GM12892 (cell line): ENCODE data around the gene RAB29.

ENCODE experiments used
- DNase-seq: peaks from one replicate; pipeline ENCODE4 v3.0.0; 2011; ENCODE audit not compliant: insufficient read length
- FAIRE-seq: peaks from 2 replicates; lab custom pipeline; 2011; peaks lifted over from hg19 to GRCh38; lab: Jason Lieb, UNC
- POLR2A ChIP-seq: IDR thresholded peaks from 2 replicates; pipeline ENCODE4 v1.6.1; 2011; ENCODE audit warnings: low read depth, low read length, control low read depth
- POLR2AphosphoS5 ChIP-seq: IDR thresholded peaks from 2 replicates; pipeline ENCODE4 v1.6.1; 2011; ENCODE audit warnings: low read depth, low read length, control low read depth
- TAF1 ChIP-seq: IDR thresholded peaks from 2 replicates; pipeline ENCODE4 v1.6.1; 2011; ENCODE audit warnings: low read depth, mild to moderate bottlenecking, control low read depth, low read length, borderline replicate concordance

RAB29 gene

GRCh38 chr1:205751036-205751651 is 24.1 kb downstream of the RAB29 start:
- FAIRE-seq (peak; percentile 85), DNase-seq (no peak)
- TF ChIP-seq POLR2AphosphoS5 (no peak), TAF1 (no peak), POLR2A (no peak)

DNA sequence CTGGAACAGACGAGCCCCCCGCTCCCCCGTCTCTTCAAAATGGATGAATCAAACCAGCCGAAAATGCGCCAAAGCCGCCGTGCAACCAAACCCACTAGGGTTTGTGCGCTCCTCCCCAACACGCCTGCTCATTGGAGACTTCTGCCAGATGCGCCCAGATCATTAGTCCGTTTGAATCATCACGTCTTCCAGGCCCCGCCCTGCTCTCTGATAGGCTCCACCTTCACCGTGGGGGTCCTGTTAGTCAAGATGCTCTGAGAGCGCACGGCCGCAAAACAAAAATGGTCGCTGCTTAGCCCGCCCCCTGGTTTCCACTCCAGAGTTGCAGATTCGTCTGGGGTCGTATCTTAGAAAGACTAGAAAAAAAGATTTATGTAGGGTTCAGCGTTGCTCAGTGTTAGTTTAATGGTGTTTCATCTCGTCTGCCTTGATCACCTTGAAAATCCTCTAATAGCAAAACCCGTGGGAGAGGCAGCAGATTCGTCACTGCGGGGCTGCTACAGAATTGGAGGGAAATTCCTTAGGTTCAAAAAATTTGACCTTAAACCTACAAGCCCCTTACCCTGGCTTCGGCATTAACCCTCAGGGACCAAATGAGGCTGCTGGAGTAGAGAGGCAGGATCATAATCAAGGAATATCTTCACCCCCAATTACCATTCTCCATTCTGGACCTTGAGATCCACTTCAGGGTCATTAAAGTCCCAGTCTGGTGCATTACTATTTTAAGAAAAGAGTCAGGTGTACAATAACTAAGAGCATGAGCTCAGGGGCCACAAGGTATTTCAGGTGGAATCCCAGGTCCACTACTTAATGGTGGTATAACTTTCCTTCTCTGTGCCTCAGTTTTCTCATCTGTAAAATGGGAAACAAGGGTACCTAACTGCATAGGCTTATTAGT is 24.9 kb downstream of the RAB29 start, which contains the start of gene NUCKS1:
Gene NUCKS1 (minus strand): TSS at position 45 of the 898 bp plus-strand sequence. CDS start 209 bp downstream, outside the sequence.
- DNase-seq: peak; percentile 54
- TF ChIP-seq POLR2AphosphoS5 (peak; percentile 45; the same call in 1 of the 2 replicates), TAF1 (peak; percentile 68; the same call in 1 of the 2 replicates), POLR2A (peak; percentile 31; the same call in 1 of the 2 replicates)
- FAIRE-seq: peak; percentile 98

GRCh38 chr1:205749234-205750137 is 25.8 kb downstream of the RAB29 start:
- peak; percentile 71; the same call in 1 of the 2 replicates for TF ChIP-seq POLR2A
- peak; percentile 73; the same call in 1 of the 2 replicates for TF ChIP-seq POLR2AphosphoS5
- no peak; the same call in 1 of the 2 replicates for TF ChIP-seq TAF1
- DNase-seq: peak; percentile 90
- peak; percentile 93 for FAIRE-seq

DNA sequence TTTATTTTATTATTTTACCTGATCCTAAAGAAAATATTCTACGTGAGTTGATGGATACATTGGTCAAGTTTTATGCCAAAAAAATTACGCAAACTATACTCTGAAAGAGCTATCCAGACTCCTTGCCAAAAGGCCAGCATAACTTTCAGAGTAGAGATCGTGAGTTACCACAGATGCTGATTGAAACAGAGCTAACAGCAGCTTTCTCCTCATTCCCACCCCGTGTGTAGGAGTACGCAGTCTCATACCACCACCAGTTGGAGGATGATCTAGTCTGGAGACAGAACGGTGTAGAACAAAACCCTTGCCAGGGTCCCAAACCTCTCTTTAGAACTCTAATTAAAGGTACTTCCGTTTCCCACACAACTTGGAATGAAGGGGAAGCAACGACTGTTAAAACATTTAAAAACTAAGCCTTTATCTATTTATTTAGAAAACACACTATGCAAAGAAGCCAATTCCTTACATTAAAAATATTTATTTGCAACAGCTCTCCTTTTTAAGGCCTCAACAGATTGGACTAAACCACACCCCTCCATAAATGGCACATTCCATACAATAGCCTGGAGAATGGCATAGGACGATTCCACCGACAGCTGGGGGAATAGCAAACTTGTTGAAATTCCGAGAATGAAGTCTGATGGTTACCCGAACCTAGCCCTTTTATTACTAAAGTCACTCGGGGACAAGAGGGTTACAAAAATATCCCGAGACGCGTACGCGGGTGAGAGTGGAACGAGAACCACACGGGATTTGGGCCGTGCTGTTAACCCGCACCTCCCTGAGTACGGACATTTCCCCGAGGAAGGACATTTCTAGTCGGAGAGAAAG is 26.7 kb downstream of the RAB29 start:
- no peak for TF ChIP-seq POLR2A
- no peak; the same call in 1 of the 2 replicates for TF ChIP-seq POLR2AphosphoS5
- TF ChIP-seq TAF1: no peak
- FAIRE-seq: peak; percentile 68
- no peak for DNase-seq

GRCh38 chr1:205746757-205747412 is 28.4 kb downstream of the RAB29 start:
- FAIRE-seq: no peak
- no peak for TF ChIP-seq TAF1
- TF ChIP-seq POLR2AphosphoS5: peak; percentile 74; the same call in 1 of the 2 replicates
- no peak for DNase-seq

GRCh38 chr1:205744403-205744802 is 30.9 kb downstream of the RAB29 start:
- FAIRE-seq (no peak), DNase-seq (no peak)
- TF ChIP-seq POLR2A: no peak
- no peak for TF ChIP-seq POLR2AphosphoS5

- FAIRE-seq (no peak), DNase-seq (no peak)
- no peak for TF ChIP-seq TAF1
- TF ChIP-seq POLR2AphosphoS5: peak; percentile 58
- 0 out of 2 replicates have a peak, but pooled peaks have one; percentile 20 for TF ChIP-seq POLR2A
Observed at GRCh38 chr1:205743977-205744376, 31.3 kb downstream of the RAB29 start.

- DNase-seq (no peak), FAIRE-seq (no peak)
- TF ChIP-seq TAF1: no peak
- no peak for TF ChIP-seq POLR2A
- no peak for TF ChIP-seq POLR2AphosphoS5
Observed at GRCh38 chr1:205741681-205742080, 33.6 kb downstream of the RAB29 start.

DNA sequence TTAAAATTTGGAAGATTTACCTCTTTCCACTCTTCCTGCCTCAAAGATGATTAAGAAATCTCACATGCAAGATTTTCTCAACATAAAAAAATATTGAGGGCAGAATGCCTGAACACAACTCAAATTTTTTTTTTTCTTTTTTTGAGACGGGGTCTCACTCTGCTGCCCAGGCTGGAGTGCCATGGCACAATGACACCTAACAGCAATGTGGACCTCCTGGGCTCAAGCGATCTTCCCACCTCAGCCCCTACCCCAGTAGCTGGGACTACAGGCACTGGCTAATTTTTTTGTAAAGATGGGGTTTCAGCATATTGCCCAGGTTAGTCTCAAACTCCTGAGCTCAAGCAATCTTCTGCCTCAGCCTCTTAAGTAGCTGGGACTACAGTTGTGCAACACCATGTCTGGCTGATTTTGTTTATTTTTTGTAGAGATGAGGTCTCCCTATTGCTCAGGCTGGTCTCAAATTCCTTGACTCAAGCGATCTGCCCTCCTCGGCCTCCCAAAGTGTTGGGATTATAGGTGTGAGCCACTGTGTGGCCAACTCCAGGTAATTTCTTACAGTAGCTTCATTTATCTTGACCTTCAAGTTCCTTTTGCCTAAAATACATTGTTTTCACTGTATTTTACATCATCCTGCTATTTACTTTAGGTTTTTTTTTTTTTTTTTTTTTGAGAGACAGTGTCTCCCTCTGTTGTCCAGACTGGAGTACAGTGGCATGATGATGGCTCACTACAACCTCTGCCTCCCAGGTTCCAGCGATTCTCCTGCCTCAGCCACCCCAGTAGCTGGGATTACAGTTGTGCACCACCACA is 35.7 kb downstream of the RAB29 start:
- FAIRE-seq (peak; percentile 30), DNase-seq (no peak)
- TF ChIP-seq POLR2AphosphoS5: no peak
- no peak for TF ChIP-seq TAF1
- TF ChIP-seq POLR2A: no peak
